Ramos (cell line): Measurements from ENCODE around the gene ANKRD30A.
"Not testable (repeated sequence)": the region's sequence is repeated elsewhere in the genome, so short reads cannot be mapped to it uniquely, and the experiment has no call there.

Source experiments
- in situ Hi-C: fragments of 300-500 bp; cut with MboI; formaldehyde crosslinking; loops from one replicate; pipeline ENCODE4 v1.14.3; 2022; ENCODE audit warnings: low sequenced_read_pairs; ENCODE audit not compliant: unreplicated experiment

Gene ANKRD30A

GRCh38 chr10:37263304-37263703, 137.9 kb downstream of the ANKRD30A start:
- in situ Hi-C loops: no loop called here

- in situ Hi-C loops: no loop called here
Observed at GRCh38 chr10:37268266-37268665, 142.9 kb downstream of the ANKRD30A start.

- in situ Hi-C loops: no loop called here
Observed at GRCh38 chr10:37269554-37270256, 144.3 kb downstream of the ANKRD30A start.

- in situ Hi-C loops: no loop called here
Observed at GRCh38 chr10:37275216-37275777, 149.9 kb downstream of the ANKRD30A start.

- in situ Hi-C loops: no loop called here
Observed at GRCh38 chr10:37285063-37285462, 159.7 kb downstream of the ANKRD30A start.

- in situ Hi-C loops: no loop called here
Observed at GRCh38 chr10:37289833-37290464, 164.6 kb downstream of the ANKRD30A start.

- in situ Hi-C loops: no loop called here
Observed at GRCh38 chr10:37301271-37301670, 175.9 kb downstream of the ANKRD30A start.

GRCh38 chr10:37304036-37304435, 178.6 kb downstream of the ANKRD30A start:
- in situ Hi-C loops: no loop called here

- in situ Hi-C loops: no loop called here
Observed at GRCh38 chr10:37314350-37314749, 189.0 kb downstream of the ANKRD30A start.

GRCh38 chr10:37314862-37315261, 189.5 kb downstream of the ANKRD30A start:
- in situ Hi-C loops: no loop called here

GRCh38 chr10:37344413-37344812, 219.0 kb downstream of the ANKRD30A start:
- in situ Hi-C loops: no loop called here

GRCh38 chr10:37379991-37380390, 254.6 kb downstream of the ANKRD30A start:
- in situ Hi-C loops: no loop called here

- in situ Hi-C loops: no loop called here
Observed at GRCh38 chr10:37381271-37381670, 255.9 kb downstream of the ANKRD30A start.

- in situ Hi-C loops: no loop called here
Observed at GRCh38 chr10:37384923-37385322, 259.5 kb downstream of the ANKRD30A start.

- in situ Hi-C loops: no loop called here
Observed at GRCh38 chr10:37390926-37391325, 265.5 kb downstream of the ANKRD30A start.

- in situ Hi-C loops: not testable (repeated sequence)
Observed at GRCh38 chr10:37400774-37401173, 275.4 kb downstream of the ANKRD30A start.

- in situ Hi-C loops: no loop called here
Observed at GRCh38 chr10:37401225-37401624, 275.8 kb downstream of the ANKRD30A start.

- in situ Hi-C loops: no loop called here
Observed at GRCh38 chr10:37403776-37404175, 278.4 kb downstream of the ANKRD30A start.
